ENCODE data around the gene TTC28.

DNA sequence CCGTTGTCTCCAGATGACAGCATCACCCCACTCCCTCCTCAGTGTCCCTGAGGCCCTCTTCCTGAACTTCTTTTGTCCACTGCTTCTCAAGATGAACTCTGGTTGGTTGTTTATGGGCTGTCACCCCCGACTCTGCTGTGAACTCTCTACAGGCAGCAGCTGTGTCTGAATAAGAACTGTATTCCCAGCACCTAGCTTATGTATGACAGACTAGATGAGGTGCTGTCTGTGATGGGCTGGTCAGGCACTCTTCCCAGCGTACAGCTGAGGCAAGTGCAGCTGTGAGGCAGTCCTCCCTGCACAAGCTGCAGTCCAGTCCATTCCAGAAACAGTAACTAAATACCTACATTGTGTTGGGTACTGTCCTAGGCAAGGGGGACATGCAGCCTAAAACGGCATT is 649.2 kb downstream of the TTC28 start:
- TF ChIP-seq POLR2A (IDR thresholded peaks at IDR 0.05; ENCODE audit: low read depth) (no peak), EP300 (IDR thresholded peaks at IDR 0.05) (no peak), POLR2AphosphoS5 (IDR thresholded peaks at IDR 0.05) (no peak)
- TF ChIP-seq, protein P1, sequence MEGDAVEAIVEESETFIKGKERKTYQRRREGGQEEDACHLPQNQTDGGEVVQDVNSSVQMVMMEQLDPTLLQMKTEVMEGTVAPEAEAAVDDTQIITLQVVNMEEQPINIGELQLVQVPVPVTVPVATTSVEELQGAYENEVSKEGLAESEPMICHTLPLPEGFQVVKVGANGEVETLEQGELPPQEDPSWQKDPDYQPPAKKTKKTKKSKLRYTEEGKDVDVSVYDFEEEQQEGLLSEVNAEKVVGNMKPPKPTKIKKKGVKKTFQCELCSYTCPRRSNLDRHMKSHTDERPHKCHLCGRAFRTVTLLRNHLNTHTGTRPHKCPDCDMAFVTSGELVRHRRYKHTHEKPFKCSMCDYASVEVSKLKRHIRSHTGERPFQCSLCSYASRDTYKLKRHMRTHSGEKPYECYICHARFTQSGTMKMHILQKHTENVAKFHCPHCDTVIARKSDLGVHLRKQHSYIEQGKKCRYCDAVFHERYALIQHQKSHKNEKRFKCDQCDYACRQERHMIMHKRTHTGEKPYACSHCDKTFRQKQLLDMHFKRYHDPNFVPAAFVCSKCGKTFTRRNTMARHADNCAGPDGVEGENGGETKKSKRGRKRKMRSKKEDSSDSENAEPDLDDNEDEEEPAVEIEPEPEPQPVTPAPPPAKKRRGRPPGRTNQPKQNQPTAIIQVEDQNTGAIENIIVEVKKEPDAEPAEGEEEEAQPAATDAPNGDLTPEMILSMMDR (IDR thresholded peaks at IDR 0.05), result no peak

All from esophagus muscularis mucosa (tissue), 4 donors.